Right lobe of liver (tissue), 4 donors: Measurements from ENCODE around the gene RASSF1.

Source experiments
- CTCF ChIP-seq, 4 donors: fragments of 200-600 bp in 3 of 4; fragments of 450-650 bp in 1 of 4; IDR thresholded peaks; one replicate each; pipeline versions ENCODE4 v1.5.1 to v1.8.0; 2016 to 2022; ENCODE audit warnings: antibody characterized with exemption in 4 of 4, mild to moderate bottlenecking in 2 of 4
- POLR2A ChIP-seq: fragments of 450-650 bp; IDR thresholded peaks from one replicate; pipeline ENCODE4 v1.6.1; 2017; ENCODE audit warnings: antibody characterized with exemption, mild to moderate bottlenecking
- donor health status: DM: no; HTN: no; CAD: no.
- donor health status: DM: no; HTN: no; CAD: no.
- donor health status: DM: no; HTN: yes; CAD: no.

GRCh38 chr3:50388720-50389413 is 48.2 kb upstream of the RASSF1 start:
- TF ChIP-seq POLR2A (no peak), CTCF (IDR thresholded peaks at IDR 0.05) (no peak)
